Measurements from ENCODE around the gene CACFD1.

GRCh38 chr9:133485531-133486260 is 25.9 kb downstream of the CACFD1 start:
- no peak for TF ChIP-seq CTCF (conservative IDR thresholded peaks at IDR 0.05; ENCODE audit: low read depth, low read length)
- TF ChIP-seq, protein P1, sequence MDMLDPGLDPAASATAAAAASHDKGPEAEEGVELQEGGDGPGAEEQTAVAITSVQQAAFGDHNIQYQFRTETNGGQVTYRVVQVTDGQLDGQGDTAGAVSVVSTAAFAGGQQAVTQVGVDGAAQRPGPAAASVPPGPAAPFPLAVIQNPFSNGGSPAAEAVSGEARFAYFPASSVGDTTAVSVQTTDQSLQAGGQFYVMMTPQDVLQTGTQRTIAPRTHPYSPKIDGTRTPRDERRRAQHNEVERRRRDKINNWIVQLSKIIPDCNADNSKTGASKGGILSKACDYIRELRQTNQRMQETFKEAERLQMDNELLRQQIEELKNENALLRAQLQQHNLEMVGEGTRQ (IDR thresholded peaks at IDR 0.05; ENCODE audit: low read depth, low read length): no peak
- no peak for TF ChIP-seq POLR2A (IDR thresholded peaks at IDR 0.05; ENCODE audit: low read depth, low read length)
- no peak for TF ChIP-seq RFX5 (IDR thresholded peaks at IDR 0.05; ENCODE audit: low read depth, low read length)
- TF ChIP-seq RAD21 (IDR thresholded peaks at IDR 0.05; ENCODE audit: low read length): no peak
- no peak for TF ChIP-seq MAFK (IDR thresholded peaks at IDR 0.05; ENCODE audit: low read depth, low read length)
- no peak for TF ChIP-seq RCOR1 (IDR thresholded peaks at IDR 0.05; ENCODE audit: insufficient replicate concordance, low read length)
- TF ChIP-seq MAZ (IDR thresholded peaks at IDR 0.05; ENCODE audit: borderline replicate concordance, low read depth, low read length): no peak
- TF ChIP-seq MXI1 (IDR thresholded peaks at IDR 0.05; ENCODE audit: borderline replicate concordance, low read depth, low read length): no peak
- no peak for TF ChIP-seq FOS (IDR thresholded peaks at IDR 0.05; ENCODE audit: low read depth, low read length)

Data from IMR-90 (cell line).